ENCODE measurements around the gene TRIO. TPM values are rescaled to one million over a fixed set of nuclear protein-coding genes. Genes with fewer than 3 reads are reported as not detected.

The TRIO gene
- total and polyA plus RNA-seq, 2 donors (not counting 3 experiments of a cell fraction or from before 2014, with no cell fraction given), result 82.9 to 248 TPM

GRCh38 chr5:14458414-14458813 lies 315.3 kb downstream of the TRIO start:
- Histone ChIP-seq H3K9ac (replicated peaks; ENCODE audit: extremely low read depth, insufficient read depth, low read length) (no peak overlapping the region), H3K27me3 (ENCODE audit: control insufficient read depth in 2 of 2, insufficient read depth in 2 of 2, low read length in 2 of 2) (no peaks in the 10 kb centered on the region), H3K27ac (ENCODE audit: insufficient read depth, low read depth, low read length) (no peak overlapping the region), H3K4me2 (ENCODE audit: insufficient read depth, low read length) (no peak overlapping the region), H3K4me3 (replicated peaks in 1 of 3; ENCODE audit: insufficient read depth in 1 of 3, low read depth in 1 of 3, low read length in 3 of 3) (no peak overlapping the region), H3K79me2 (ENCODE audit: control insufficient read depth, insufficient read depth, low read length) (peaks cover 28% of the 10 kb centered on the region), H3K36me3 (ENCODE audit: control insufficient read depth in 2 of 2, extremely low read depth in 1 of 2, insufficient read depth in 2 of 2, low read length in 2 of 2) (peaks cover 20 to 22% of the 10 kb centered on the region in 2 experiments), H2AFZ (ENCODE audit: low read depth, low read length) (no peak overlapping the region), H3K4me1 (ENCODE audit: control insufficient read depth, extremely low read depth, insufficient read depth, low read length) (peaks cover 12% of the 10 kb centered on the region), H4K20me1 (replicated peaks; ENCODE audit: control insufficient read depth, extremely low read depth, insufficient read depth, low read length) (no peaks in the 10 kb centered on the region), H3K9me3 (replicated peaks; ENCODE audit: control insufficient read depth, insufficient read depth, low read length) (no peaks in the 10 kb centered on the region), H3K9me1 (replicated peaks; ENCODE audit: control insufficient read depth, extremely low read depth, insufficient read depth, low read length) (no peaks in the 10 kb centered on the region)
- dilution Hi-C loops (cut with MboI; ENCODE audit: extremely low pct_ligation_motif_present, low sequenced_read_pairs), result no loop called here
- ChIA-PET POLR2A (no interaction called here), CTCF (interaction anchor here (1.5 kb wide), 1 partner anchor 16 kb away, joined by 3 read pairs; no protein-coding TSS in a partner anchor)
- DNase-seq (ENCODE audit: low read depth, low spot score), result no peak
- no peak for FAIRE-seq
- no TSS peak for BruUV-seq (replicated peaks)
- intact Hi-C loops (cut with micrococcal nuclease), result no loop called here
- TF ChIP-seq MYC (IDR thresholded peaks at IDR 0.05; ENCODE audit: low read depth, low read length), result no peak

- Histone ChIP-seq H3K79me2 (ENCODE audit: control insufficient read depth, insufficient read depth, low read length) (peaks cover 12% of the 10 kb centered on the region), H3K9me1 (replicated peaks; ENCODE audit: control insufficient read depth, extremely low read depth, insufficient read depth, low read length) (no peaks in the 10 kb centered on the region), H3K9me3 (replicated peaks; ENCODE audit: control insufficient read depth, insufficient read depth, low read length) (no peaks in the 10 kb centered on the region), H3K27me3 (ENCODE audit: control insufficient read depth in 2 of 2, insufficient read depth in 2 of 2, low read length in 2 of 2) (no peaks in the 10 kb centered on the region), H3K4me2 (ENCODE audit: insufficient read depth, low read length) (no peak overlapping the region), H3K4me1 (ENCODE audit: control insufficient read depth, extremely low read depth, insufficient read depth, low read length) (peaks cover 25% of the 10 kb centered on the region), H3K27ac (ENCODE audit: insufficient read depth, low read depth, low read length) (no peak overlapping the region), H3K36me3 (ENCODE audit: control insufficient read depth in 2 of 2, extremely low read depth in 1 of 2, insufficient read depth in 2 of 2, low read length in 2 of 2) (peaks cover 18 to 23% of the 10 kb centered on the region in 2 experiments), H3K9ac (replicated peaks; ENCODE audit: extremely low read depth, insufficient read depth, low read length) (no peak overlapping the region), H2AFZ (ENCODE audit: low read depth, low read length) (no peak overlapping the region), H3K4me3 (replicated peaks in 1 of 3; ENCODE audit: insufficient read depth in 1 of 3, low read depth in 1 of 3, low read length in 3 of 3) (no peak overlapping the region), H4K20me1 (replicated peaks; ENCODE audit: control insufficient read depth, extremely low read depth, insufficient read depth, low read length) (no peaks in the 10 kb centered on the region)
- ChIA-PET POLR2A (no interaction called here), CTCF (no interaction called here)
- BruUV-seq (replicated peaks), result no TSS peak
- intact Hi-C loops (cut with micrococcal nuclease) (loop anchor here (5.0 kb wide), 1 partner anchor 64 kb away; no protein-coding TSS in a partner anchor), dilution Hi-C loops (cut with MboI; ENCODE audit: extremely low pct_ligation_motif_present, low sequenced_read_pairs) (no loop called here)
- TF ChIP-seq GATA2 (IDR thresholded peaks at IDR 0.05; ENCODE audit: insufficient read depth, insufficient read length, low read depth, low read length), result no peak
- DNase-seq (ENCODE audit: low read depth, low spot score), result no peak
- FAIRE-seq, result no peak
Observed at GRCh38 chr5:14460844-14461398, 317.8 kb downstream of the TRIO start.
